Parathyroid adenoma (tissue), 2 donors: ENCODE measurements around the gene SH3PXD2B.

Experiments
- H2AFZ ChIP-seq: fragments of 300-600 bp; sonication (generic); one replicate; pipeline ENCODE4 v1.7.0; 2017; ENCODE audit warnings: antibody characterized with exemption, mild to moderate bottlenecking
- H3K27ac ChIP-seq: fragments of 300-600 bp; sonication (generic); one replicate; pipeline ENCODE4 v1.7.0; 2017
- H3K27me3 ChIP-seq: fragments of 300-600 bp; sonication (generic); one replicate; pipeline ENCODE4 v1.7.0; 2017; ENCODE audit warnings: low read length; ENCODE audit not compliant: control insufficient read depth, insufficient read depth
- H3K36me3 ChIP-seq: fragments of 300-600 bp; sonication (generic); one replicate; pipeline ENCODE4 v1.7.0; 2017; ENCODE audit warnings: low read length; ENCODE audit not compliant: control insufficient read depth, insufficient read depth
- H3K4me1 ChIP-seq: fragments of 300-600 bp; sonication (generic); one replicate; pipeline ENCODE4 v1.7.0; 2017; ENCODE audit warnings: control low read depth
- H3K4me2 ChIP-seq: fragments of 300-600 bp; sonication (generic); one replicate; pipeline ENCODE4 v1.7.0; 2017; ENCODE audit warnings: low read length
- H3K4me3 ChIP-seq: fragments of 300-600 bp; sonication (generic); one replicate; pipeline ENCODE4 v1.7.0; 2017; ENCODE audit warnings: low read depth, low read length
- H3K79me2 ChIP-seq: fragments of 300-600 bp; sonication (generic); one replicate; pipeline ENCODE4 v1.7.0; 2017; ENCODE audit warnings: control low read depth
- H3K9ac ChIP-seq: fragments of 300-600 bp; sonication (generic); one replicate; pipeline ENCODE4 v1.7.0; 2017; ENCODE audit warnings: mild to moderate bottlenecking
- H3K9me3 ChIP-seq: fragments of 300-600 bp; sonication (generic); one replicate; pipeline ENCODE4 v1.7.0; 2017; ENCODE audit warnings: low read length; ENCODE audit not compliant: control insufficient read depth
- CTCF ChIP-seq: fragments of 300-600 bp; sonication (generic); IDR thresholded peaks from one replicate; pipeline ENCODE4 v1.7.0; 2017; ENCODE audit warnings: antibody characterized with exemption, mild to moderate bottlenecking
- donor health status: primary hyperparathyroidism.

SH3PXD2B gene

GRCh38 chr5:172442592-172442991 lies 11.7 kb downstream of the SH3PXD2B start:
- Histone ChIP-seq H3K36me3 (no peaks in the 10 kb centered on the region), H3K27ac (no peak overlapping the region), H3K4me3 (no peak overlapping the region), H3K27me3 (no peaks in the 10 kb centered on the region), H3K4me2 (no peak overlapping the region), H3K9ac (no peak overlapping the region), H3K4me1 (peaks cover 10% of the 10 kb centered on the region), H3K79me2 (peaks cover 5% of the 10 kb centered on the region), H3K9me3 (no peaks in the 10 kb centered on the region), H2AFZ (no peak overlapping the region)
- TF ChIP-seq CTCF = no peak

DNA sequence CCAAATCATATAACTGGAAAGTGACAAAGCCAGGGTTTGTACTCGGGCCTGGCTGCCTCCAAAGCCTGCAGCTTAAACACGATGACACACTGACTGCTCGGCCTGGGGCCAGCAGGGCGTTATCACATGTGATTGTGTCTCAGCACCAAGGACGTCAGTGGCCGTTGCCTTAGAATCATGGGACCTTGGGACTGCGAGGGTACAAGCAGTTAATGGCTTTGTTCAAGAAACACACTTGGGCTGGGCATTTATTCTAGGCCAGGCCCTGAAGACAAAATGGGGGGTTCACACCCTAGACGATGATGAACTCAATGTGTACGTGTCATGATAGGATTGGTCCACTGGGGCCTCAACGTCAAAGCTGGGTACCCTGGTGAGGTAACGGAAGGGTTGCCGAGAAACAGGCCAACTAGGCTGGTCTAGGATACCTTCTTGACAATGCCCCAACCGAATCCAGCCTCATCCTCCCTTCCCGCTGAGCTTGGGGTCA lies 13.0 kb downstream of the SH3PXD2B start:
- Histone ChIP-seq H2AFZ (no peak overlapping the region), H3K27me3 (no peaks in the 10 kb centered on the region), H3K27ac (no peak overlapping the region), H3K4me3 (no peak overlapping the region), H3K4me1 (no peaks in the 10 kb centered on the region), H3K36me3 (no peaks in the 10 kb centered on the region), H3K79me2 (peaks cover 5% of the 10 kb centered on the region), H3K4me2 (no peak overlapping the region), H3K9ac (no peak overlapping the region), H3K9me3 (no peaks in the 10 kb centered on the region)
- no peak for TF ChIP-seq CTCF

DNA sequence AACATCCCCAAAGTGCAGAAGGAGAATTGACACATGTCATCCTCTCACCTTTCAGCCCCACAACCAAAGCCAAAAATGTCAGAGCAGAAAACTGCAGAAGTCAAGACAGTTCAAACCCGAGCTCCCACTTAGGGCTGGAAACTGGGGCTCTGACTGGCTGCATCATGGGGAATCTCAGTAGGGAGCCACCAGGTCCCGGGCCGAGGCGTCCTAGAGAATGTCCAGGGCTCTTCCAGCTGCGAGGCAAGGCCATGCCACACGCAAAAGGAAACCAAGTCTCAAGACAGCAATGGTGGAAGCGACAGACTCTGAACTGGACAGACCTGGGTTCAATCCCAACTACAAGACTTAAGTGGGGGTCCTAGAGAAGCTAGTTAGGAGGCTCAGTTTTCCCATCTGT lies 13.8 kb downstream of the SH3PXD2B start:
- Histone ChIP-seq H3K9ac (no peak overlapping the region), H3K4me2 (no peak overlapping the region), H3K27me3 (no peaks in the 10 kb centered on the region), H3K79me2 (peaks cover 5% of the 10 kb centered on the region), H3K9me3 (no peaks in the 10 kb centered on the region), H3K4me1 (no peaks in the 10 kb centered on the region), H2AFZ (no peak overlapping the region), H3K4me3 (no peak overlapping the region), H3K27ac (no peak overlapping the region), H3K36me3 (no peaks in the 10 kb centered on the region)
- TF ChIP-seq CTCF = no peak

DNA sequence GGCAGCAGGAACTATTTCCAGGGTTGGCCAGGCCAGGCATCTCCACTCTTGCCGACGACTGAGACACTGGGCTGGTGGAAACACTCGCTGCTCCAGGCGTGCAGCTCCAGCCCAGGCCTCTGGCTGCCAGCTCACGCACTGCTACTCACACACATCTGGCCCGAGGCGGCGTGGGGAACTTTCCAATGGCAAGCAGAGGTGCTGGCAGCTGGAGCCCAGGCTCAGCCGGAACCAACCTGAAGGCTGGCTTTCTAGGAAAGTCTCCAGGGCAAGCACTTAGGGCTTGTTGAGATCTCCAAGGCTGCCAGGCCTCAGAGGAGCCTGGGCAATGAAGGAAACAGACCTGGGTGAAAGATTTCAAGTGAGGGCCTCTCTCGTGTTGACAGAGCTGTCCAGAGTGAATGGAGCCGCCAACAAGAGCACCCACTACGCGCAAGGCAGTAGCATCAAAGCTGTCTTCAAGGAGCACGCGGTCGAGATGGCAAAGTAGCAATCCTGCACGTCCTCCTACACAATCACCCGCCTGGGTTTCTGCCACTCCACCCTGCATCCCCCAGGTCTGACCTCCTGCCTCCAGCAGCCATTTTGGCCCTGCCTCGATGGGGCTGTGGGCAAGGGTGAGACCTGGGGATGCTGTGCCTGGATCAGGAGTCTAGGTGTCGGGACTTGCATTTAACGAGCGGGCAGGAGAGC lies 14.4 kb downstream of the SH3PXD2B start:
- H3K27me3 ChIP-seq = no peaks in the 10 kb centered on the region
- H2AFZ ChIP-seq = no peak overlapping the region
- no peak overlapping the region for H3K9ac ChIP-seq
- H3K79me2 ChIP-seq = peaks cover 5% of the 10 kb centered on the region
- H3K4me2 ChIP-seq = no peak overlapping the region
- H3K4me1 ChIP-seq = no peaks in the 10 kb centered on the region
- no peaks in the 10 kb centered on the region for H3K9me3 ChIP-seq
- H3K36me3 ChIP-seq = no peaks in the 10 kb centered on the region
- no peak for TF ChIP-seq CTCF
- no peak overlapping the region for H3K27ac ChIP-seq
- H3K4me3 ChIP-seq = no peak overlapping the region

GRCh38 chr5:172438319-172438668 lies 16.0 kb downstream of the SH3PXD2B start:
- Histone ChIP-seq H2AFZ (no peak overlapping the region), H3K4me1 (no peaks in the 10 kb centered on the region), H3K27me3 (no peaks in the 10 kb centered on the region), H3K79me2 (peaks cover 6% of the 10 kb centered on the region), H3K9me3 (no peaks in the 10 kb centered on the region), H3K36me3 (no peaks in the 10 kb centered on the region), H3K27ac (no peak overlapping the region), H3K9ac (no peak overlapping the region), H3K4me2 (no peak overlapping the region), H3K4me3 (no peak overlapping the region)
- TF ChIP-seq CTCF = no peak
